GM19463 (cell line): Measurements from ENCODE around the gene SLC35A1.
"Not testable (repeated sequence)": the region's sequence is repeated elsewhere in the genome, so short reads cannot be mapped to it uniquely, and the experiment has no call there.

ENCODE experiments used
- ATAC-seq: cut with Tn5 transposase; IDR thresholded peaks from one replicate; pipeline ENCODE4 v1.9.1; 2021; ENCODE audit warnings: mild to moderate bottlenecking, moderate library complexity; ENCODE audit not compliant: unreplicated experiment

SLC35A1 gene, protein sequence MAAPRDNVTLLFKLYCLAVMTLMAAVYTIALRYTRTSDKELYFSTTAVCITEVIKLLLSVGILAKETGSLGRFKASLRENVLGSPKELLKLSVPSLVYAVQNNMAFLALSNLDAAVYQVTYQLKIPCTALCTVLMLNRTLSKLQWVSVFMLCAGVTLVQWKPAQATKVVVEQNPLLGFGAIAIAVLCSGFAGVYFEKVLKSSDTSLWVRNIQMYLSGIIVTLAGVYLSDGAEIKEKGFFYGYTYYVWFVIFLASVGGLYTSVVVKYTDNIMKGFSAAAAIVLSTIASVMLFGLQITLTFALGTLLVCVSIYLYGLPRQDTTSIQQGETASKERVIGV

DNA sequence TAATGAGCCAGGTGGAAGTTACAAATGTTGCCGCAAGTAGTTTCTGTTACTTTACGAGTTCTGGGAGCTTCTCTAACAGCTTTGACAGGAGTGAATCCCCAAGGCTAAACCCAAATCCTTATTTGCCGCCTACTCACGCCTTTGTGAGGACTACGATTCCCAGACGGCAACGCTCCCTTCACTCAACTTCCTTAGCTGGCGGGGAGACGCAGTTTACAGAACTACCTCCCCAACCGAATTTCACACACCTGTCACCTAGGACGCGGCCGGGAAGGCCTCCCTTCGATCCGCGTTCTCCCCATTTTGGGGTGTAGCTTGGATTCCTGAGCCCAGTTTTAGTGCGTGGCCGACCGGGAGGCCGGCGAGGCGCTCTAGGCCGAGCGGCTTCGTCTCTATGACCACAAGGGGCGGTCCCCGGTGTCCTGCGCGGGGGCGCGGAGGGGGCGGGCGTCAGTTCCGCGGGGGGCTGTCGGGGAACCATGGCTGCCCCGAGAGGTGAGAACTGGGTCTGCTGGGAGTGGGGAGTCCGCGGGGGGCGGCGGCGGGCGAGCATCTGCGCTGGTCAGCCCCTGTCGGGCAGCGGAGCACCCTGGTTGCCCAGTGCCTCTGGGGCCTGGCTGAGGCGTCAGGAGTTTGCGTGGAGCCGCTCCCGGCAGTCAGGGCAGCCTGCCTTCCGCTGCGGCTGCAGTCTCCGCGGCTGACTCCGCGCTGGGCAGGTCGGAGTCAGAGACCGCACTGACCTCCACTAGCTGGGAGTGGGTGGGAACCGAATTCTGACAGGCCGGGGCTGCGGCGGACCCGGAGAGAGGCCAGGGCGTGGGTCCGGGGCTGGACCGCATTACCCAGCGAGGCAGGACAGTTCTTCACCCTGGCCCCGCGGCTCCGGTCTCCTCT is at the start of gene SLC35A1:
SLC35A1 (plus strand) TSS at position 450 of the 894 bp plus-strand sequence; CDS start at position 480, 30 bp downstream.
- ATAC-seq, result peak; percentile 94

DNA sequence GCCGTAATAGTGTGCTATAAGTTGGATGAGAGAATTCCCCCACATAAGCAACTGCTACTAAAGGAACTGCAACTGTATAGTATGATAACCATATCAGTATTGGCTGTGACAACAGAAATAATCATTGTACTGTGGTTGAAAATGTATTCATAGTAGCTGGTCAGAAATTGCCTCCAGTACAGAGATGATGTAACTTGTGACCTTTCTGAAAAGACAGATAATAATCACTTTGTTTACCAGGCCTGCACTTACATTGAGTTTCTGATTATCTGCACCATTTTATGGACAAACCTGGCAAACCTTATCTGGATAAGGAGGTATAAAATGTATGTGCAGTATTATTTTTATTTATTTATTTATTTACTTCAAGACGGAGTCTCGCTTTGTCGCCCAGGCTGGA is 46.0 kb upstream of the SLC35A1 start:
- ATAC-seq, result no peak

DNA sequence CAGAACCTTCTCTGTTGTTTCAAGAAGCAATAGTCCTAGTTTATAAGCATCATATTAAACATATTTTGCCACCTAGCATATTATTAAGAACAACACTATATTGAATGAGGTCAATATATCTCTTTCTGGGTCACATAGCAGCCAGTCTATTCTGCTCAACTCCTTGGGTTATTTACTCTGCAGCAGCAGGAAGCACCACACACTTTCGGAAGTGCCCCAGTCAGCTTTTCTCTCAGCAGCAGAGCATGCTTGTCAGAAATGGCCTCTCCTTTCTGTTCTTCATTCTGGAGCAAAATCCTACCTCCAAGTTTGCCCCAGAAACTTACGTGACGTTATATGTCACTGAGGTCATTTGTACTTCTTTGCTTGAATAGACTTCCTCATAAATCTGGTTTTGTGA is 42.3 kb upstream of the SLC35A1 start:
- no peak for ATAC-seq

DNA sequence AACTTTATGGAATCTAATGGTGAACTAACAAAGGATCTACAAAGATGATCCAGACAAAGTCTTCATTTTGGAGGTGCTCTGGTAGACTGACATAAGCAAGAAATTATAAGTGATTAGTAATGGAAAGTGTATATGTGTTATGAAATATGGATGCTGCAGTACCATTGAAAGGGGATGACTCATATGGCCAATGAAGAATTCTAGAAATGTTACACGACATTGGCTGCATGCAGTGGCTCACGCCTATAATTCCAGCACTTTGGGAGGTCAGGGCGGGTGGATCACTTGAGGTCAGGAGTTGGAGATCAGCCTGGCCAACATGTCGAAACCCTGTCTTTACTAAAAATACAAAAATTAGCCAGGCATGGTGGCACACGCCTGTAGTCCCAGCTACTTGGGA is 41.5 kb upstream of the SLC35A1 start:
- ATAC-seq, result no peak

DNA sequence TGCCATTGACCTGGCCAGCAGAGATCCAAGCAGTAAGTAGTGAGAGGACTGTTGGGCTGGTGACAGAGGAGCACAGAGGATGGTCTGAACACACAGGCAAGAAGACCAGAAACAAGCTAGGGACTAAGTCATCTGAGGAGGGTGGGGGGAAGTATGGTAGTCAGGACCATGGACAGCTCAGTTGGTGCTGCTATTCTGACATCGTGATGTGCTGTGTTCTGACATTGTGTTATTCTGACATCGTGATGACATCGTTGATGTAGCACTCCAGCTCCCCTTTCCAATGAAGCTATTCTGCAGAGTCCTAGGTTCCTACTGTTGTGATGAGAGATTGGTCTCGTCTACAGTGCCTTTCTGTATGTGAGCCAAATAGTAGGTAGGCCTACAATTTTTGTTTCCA is 36.3 kb upstream of the SLC35A1 start:
- ATAC-seq, result no peak

DNA sequence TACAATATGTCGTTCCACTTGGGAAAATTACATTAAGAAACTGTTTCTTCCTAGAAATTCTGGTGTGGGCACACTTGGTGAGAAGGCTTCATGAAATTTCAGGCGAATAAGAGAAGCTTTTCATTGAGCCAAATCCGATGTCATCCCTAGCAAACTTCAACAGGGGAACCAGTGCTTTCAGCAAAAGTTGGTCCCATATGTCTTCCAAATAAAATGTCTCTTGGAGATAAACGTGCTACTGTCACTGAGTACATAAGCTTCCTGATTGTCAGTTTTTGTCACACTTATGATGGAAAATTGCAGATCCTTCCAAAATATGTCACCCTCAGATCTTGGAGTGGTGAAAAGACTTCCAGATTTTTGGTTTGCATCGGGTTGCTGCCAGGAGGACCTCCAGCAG is 31.1 kb upstream of the SLC35A1 start:
- no peak for ATAC-seq

DNA sequence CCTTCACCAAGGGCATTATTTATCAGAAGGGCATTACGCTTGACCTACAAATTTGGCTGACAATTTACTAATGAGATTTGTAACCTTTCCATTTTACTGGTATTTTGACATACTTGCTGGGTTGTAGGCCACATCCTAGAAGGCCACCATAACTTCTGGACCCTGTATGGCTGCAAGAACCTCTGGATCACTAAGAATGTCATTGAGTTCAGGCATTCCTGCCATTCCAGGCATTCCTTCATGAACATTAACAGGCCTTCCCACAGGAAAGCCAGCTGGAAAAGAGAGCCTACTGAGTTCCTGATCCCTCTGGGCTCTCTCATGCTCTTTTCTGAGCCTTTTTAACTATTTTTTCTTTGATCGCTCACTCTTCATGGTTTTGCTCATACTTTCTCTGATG is 28.4 kb upstream of the SLC35A1 start:
- no peak for ATAC-seq

DNA sequence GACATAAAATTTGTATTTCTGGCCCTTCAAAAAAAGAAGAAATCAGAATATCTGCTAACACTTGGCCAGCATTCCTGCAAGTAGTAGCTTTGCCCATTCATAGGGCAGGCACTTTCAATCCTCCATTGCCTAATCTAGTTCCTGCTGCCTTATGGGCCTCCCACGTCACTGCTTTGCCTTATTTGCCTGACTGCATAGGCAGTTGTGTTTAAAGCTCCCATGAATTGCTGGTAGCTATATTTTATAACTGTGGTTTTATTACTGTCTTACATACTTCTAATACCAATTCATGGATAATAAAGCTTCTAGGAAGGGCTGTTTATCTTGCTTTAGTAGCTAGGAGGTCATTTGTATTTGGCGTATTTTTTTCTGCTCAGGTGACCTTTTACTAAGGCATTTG is 7.7 kb upstream of the SLC35A1 start:
- no peak for ATAC-seq

DNA sequence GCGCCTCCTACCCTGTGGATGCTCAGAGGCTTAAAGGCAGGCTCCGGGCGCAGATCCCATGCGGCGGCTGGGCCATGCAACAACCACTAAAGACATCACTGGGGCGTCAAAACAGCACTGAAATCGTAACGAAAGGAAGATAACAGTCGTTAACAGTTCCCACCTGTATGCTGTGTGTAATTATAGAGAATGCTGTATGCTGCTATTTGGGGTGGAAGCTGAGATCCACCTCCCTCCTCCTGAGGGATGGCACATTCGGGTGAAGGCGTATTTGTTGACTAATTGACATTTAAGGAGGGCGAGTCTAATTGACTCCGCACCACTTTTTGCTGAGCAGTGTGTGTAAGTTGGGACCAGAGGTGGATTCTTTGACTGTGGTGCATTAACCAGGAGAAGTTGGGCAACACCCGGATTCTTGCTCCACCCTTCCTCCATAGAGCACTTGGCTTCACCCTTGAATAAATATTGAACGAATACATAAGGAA is 687 bp downstream of the SLC35A1 start:
- peak; percentile 50 for ATAC-seq

DNA sequence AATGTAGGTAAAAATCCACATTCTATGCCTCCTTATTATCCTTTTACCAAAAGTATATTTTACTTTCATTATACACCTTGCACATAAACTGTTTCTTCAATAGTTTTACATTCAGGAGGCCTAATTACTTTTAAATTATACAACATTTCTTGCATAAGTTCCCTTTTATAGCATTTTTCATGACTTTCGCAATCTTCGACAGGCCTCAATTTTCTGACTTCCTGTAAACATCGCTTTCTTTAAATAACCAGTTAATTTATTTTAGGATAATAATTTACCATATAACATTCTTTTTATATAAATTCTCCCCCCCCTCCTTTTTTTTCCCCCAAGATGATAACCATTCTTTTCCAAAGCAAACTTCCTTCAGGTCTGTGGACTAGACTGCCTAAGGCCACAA is 9.2 kb downstream of the SLC35A1 start:
- no peak for ATAC-seq

DNA sequence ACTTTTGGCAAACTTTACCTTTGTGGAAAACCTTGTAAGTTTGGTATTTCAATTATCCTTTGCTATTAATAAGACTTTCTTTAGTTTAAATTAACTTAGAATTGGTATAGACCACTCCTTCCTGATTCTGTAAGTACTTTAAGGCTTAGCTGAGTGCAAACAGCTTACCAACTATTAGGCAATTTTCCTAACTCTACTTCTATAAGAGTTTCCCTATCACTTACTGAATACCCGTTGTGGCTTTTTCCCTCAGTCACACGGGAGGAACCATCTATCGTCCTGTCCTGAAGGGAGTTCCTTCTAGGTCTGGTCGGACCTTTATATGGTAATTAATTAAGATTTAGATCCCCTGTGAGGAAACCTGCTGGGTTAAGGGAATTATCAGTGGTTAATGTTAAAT is 9.6 kb downstream of the SLC35A1 start:
- no peak for ATAC-seq

DNA sequence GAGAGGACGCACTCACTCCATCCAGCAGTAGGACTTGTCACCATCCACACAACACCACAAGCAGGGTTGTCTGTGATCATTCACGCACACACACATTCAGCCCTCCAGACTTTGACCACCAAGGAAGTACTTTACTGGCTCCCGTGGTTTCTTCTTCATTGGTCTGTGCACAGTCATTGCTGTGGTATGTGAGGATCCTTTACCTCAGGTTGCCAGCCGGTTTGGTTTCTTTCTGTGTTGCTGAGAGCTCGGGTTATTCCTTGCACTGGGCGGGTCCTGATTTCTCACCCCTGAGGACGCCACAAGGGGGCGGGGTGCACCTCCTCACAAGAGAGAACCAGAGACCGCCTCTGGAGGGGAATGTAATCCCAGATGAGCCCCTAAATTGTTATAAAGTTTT is 11.2 kb downstream of the SLC35A1 start:
- ATAC-seq, result no peak

DNA sequence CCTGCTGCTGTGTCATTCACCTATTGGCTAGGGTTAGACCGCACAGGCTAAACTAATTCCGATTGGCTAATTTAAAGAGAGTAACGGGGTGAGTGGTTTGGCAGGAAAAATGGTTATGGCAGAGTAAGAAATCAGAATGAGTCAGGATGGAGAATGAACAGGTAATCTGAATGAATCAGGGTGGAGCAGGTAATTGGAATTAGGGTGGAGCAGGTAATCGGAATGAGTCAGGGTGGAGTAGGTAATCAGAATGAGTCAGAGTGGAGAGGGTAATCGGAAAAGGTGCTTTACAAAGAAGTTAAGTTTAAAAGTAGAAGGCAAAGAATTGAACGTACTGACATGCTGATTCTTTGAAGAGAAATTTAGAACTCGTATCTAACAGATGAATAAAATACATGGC is 11.7 kb downstream of the SLC35A1 start:
- no peak for ATAC-seq

DNA sequence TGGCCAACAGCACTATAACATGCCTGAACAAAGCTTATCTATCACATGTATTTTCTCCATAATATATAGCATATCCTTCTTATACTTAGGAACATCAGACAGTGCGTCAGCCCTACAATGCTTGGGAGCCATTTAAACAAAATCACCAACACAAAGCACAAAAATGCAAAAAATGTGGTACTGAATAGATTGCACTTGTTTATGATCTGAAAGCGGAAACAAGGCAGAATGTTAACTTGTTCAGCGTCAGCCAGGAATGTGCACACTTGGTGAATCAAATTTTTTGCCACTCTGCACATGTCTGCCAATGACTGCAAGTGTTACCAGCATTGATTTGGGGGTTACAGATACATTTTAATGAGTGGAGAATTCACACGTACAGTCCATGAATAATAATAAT is 14.8 kb downstream of the SLC35A1 start:
- ATAC-seq, result no peak

DNA sequence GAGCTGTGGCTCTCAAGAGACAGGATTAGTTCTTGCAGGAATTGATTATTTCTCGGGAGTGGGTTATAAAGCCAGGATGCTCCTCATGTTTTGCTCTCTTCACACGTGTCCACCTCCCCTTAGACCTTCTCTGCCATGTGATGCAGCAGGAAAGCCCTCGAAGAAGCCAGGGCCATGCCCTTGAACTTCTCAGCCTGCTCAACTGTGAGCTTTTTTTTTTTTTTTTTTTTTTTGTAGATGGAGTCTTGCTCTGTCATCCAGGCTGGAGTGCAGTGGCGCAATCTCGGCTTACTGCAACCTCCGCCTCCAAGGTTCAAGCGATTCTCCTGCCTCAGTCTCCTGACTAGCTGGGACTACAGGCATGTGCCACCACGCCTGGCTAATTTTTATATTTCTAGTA is 16.6 kb downstream of the SLC35A1 start:
- ATAC-seq, result not testable (repeated sequence)

DNA sequence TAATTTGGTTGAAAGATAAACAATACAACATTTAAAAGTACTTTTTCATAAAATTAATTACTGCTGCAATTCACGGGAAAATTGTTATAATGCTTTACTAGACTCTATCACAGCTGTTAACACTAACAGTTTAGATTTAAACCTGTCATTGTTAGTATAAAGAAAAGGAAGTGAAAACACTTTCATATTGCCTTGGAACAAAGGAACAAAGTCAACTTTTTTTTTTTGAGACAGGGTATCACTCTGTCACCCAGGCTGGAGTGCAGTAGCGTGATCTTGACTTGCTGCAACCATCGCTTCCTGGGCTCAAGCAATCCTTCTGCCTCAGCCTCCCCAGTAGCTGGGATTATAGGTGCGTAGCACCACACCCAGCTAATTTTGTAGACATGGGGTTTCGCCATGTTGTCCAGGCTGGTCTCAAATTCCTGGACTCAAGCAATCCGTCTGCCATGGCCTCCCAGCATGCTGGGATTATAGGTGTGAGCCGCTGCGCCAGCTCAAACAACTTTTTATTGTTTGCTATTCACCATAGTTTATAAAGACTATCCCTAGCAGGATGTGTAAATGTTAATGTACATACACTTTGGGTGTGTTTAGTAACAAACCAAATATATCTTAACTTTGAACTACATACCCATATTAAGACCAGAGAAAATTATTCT is 22.1 kb downstream of the SLC35A1 start:
- peak; percentile 82 for ATAC-seq

DNA sequence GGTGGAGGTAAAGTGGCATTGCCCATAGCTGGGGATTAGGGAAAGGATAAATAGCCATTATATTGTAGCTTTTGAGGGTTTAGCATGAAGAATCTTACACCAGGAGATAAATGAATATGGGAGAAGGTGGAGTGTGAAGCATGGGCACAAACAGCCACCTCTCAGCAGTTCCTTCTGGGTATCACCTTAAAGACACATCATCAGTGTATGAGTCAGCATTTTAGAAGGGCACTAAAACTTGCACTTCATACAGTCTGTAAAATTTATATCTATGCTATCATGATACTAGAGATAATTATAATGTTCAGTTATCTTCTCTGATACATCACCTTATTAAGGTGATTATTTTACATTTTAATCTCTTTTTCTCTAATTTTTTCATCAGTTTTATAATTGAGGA is 25.3 kb downstream of the SLC35A1 start:
- no peak for ATAC-seq

DNA sequence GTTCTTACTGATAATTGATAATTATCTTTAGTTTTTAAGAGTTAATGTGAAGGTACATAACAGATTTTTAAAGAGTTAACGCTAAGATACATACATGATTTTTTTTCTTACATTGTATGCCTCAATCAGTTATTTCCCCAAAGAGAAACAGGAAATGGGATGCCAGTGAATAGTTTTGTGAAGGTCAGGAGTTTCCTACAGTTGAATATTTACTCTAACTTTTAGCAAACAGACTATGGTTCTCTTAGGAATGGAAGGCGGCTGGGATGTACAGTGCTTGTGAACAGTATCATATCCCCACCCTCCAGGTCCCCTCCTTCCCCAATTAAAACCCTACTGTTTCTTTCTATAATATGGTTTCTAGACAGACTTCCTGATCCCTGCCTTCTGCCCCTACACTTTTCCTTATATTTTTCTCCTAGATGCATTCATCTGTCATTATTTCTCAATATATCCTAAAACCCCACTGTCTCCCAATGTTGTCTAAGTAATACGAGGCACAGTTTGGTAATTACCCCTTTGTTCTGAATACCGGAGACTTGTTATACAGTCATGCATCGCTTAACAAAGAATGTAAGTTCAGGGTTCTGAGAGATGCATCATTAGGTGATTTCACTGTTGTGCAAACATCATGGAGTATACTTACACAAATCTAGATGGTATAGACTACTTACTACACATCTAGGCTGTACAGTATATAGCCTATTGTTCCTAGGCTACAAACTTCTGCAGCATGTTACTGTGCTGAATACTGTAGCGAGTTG is 29.2 kb downstream of the SLC35A1 start:
- no peak for ATAC-seq

DNA sequence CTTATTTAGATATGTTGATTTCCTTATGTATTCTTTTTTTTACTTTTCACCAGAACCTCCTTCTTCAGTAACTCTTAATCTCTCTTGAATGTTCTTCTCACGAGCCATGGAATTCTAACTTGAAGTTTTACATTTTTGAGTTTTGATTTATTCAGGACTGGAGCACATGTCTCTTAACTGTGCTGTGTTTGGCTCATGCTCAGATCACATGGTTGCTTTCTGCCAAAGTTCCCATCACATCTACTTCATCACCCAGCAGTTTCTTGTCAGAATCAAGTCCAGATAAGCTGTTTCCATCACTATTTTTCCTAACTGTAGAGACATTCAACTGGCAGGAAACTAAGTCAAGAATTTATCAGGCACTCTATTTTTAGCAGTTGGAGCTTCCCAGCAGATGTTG is 31.7 kb downstream of the SLC35A1 start:
- no peak for ATAC-seq

DNA sequence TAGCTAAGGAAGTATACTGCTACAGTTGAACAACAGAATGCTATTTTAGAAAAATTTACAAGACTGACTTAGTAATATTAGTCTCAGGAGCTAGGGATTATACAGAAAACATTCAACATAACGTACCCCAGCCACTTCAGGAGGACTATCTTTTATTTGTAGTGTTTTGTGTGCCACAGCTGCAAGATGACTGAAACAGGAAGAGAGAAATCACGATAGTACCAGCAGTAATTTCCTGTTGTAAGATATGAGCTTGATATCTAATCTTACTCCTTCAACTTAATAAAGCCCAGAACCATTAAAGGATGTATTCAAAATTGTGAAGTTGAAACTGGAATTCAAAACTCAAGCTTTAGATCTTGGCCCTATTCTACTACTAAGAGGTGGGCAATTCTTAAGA is 42.1 kb downstream of the SLC35A1 start:
- ATAC-seq, result no peak

DNA sequence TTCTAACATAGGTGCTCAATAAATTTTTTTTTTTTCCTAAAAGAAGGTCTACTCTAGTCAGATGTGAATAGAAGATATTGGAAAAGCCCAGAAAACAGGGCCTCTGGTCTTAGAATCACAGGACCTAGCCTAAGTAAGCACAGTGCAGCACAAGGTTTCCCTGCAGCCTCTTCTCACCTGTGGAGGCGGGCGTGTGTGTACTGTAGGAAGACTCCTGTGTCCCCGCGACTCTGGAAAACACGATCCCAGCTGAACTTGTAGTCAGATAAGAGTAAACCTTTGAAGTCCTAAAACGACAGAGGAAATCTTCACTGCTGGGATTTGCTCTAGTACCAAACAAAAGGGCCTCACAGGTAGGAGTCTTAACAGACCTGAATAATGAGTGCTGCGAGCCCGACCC is 45.7 kb downstream of the SLC35A1 start:
- ATAC-seq, result no peak
